Jurkat, Clone E6-1 (cell line): ENCODE measurements around the gene RAPGEF3.

Experiments used
- DNase-seq: peaks from one replicate; pipeline ENCODE4 v3.0.0-alpha.2; 2011; ENCODE audit warnings: low read depth, low spot score
- H3K4me3 ChIP-seq: 2 replicates; pipeline ENCODE4 v1.5.1; 2011; ENCODE audit warnings: mild to moderate bottlenecking, low read length, control low read depth, moderate library complexity

Gene RAPGEF3

GRCh38 chr12:47711448-47711847 is 47.2 kb downstream of the RAPGEF3 start:
- DNase-seq, result no peak
- H3K4me3 ChIP-seq, result no peak overlapping the region

- no peak for DNase-seq
- H3K4me3 ChIP-seq, result no peak overlapping the region
Measured at GRCh38 chr12:47710278-47710677, 48.4 kb downstream of the RAPGEF3 start.

GRCh38 chr12:47709671-47710070 is 49.0 kb downstream of the RAPGEF3 start:
- DNase-seq, result no peak
- no peak overlapping the region for H3K4me3 ChIP-seq

DNA sequence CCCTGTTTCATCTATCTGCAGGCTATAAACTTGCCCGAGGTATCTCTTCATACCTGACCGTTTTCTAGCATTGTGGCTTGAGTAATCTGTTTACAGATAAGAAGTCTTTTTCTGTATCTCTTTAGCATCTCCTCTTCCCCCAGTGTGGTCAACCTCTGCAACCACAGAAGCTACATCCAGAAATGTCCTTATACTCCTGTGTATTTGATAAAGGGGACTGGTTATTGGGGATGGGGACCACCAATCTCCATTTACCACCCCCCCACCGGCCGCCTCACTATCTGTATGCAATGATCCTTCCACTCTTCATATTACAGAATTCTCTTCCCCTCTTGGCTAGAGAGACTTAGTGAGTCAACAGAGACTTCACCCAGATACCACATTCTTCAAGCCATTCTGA is 49.4 kb downstream of the RAPGEF3 start:
- no peak for DNase-seq
- H3K4me3 ChIP-seq, result no peak overlapping the region

DNA sequence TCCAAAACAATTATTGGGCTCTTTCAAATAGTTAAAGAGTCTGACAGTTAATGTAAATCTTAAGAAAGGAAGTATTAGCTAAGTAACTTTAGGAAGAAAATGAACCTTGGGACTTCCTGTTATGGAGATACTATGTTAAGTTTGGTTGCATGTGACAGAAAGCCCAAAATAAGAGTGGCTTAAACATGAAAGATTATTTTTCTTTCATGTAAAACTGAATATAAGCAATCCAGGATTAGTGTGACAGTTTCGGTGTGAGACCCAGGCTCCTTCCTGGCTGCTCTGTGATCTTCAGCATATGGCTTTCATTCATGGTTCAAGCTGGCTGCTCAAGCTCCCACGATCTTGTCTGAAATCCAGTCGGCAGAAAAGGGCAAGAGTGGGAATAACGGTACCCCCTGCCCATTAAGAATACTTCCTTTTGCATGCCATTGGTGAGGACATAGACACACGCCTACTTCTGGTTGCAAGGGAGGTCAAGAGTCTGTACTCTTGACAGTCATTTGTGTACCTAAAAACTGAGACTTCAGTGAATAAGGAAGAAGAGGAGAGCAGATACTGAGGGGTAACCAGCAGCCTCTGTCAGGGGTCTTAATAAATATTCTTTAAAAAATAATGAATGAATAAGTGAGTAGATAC is 50.7 kb downstream of the RAPGEF3 start:
- H3K4me3 ChIP-seq, result no peak overlapping the region

DNA sequence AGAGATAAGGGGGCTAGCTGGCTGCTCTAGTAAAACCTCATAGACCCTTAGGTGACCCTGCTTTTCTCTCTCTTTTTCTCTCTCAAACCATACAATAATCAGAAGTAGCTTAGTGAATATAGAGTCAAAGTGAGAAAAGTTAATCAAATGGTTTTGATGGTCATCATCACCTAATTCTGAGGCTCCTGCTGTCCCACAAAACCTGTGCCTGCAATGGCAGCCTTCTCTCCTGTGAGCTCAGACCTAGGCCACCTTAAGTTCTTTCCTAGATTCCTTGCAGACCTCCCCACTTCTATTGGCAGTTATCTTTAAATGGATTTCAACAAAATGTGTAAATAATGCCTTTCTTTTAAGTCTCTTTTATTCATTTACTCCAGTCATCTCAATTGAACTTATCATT is 51.3 kb downstream of the RAPGEF3 start:
- no peak for DNase-seq
- H3K4me3 ChIP-seq, result no peak overlapping the region

More for the DNA sequence above, 50.7 kb downstream of the RAPGEF3 start:
- no peak for DNase-seq

DNA sequence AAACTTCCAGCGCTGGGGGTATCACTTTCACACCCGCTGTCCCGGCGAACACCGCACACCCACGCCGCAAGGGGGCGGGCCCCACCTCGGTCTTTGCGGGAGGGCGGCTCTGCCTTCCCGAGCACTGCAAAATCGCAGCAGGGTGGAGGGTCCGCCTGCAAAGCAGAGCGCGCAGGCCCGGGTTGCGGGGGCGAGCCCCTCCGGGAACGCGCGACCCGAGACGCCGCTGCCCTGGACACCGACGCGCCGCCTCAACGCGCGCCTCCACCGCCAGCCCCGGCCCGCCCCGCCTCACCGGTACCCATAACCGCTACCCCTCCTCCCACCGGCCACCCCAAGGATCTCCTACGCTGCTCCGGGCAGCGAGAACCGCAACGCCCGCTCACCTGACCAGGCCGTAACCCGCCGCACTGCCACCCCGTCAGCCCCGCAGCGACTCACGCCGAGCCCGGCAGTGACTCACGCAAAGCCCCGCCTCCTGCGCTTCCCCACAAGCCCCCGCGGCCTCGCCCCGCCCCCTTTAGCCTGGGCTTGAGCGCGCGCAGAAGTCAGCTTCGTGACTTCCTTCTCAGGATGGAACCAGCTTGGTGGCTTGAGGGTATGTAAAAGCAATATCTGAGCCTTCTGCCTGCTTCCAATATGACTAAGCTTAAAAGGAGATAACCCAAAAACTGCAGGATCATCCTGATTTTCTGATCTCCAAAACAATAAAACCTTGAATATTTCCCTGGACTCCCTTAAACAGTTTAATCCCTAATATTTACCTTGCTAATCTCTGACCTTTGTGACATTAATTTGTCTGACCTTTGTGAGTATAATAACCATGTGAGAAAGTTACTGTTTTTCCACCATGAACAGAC is 52.9 kb downstream of the RAPGEF3 start, which contains the start of gene RPAP3:
Gene RPAP3 (minus strand): TSS at position 465 of the 860 bp plus-strand sequence. CDS start 3,190 bp downstream, outside the sequence.
- H3K4me3 ChIP-seq, result peak within 1 kb of the TSS; percentile 63
- DNase-seq, result peak; percentile 89

GRCh38 chr12:47705229-47705565 is 53.5 kb downstream of the RAPGEF3 start:
- H3K4me3 ChIP-seq, result peak overlapping the region; percentile 63
- DNase-seq, result no peak

DNA sequence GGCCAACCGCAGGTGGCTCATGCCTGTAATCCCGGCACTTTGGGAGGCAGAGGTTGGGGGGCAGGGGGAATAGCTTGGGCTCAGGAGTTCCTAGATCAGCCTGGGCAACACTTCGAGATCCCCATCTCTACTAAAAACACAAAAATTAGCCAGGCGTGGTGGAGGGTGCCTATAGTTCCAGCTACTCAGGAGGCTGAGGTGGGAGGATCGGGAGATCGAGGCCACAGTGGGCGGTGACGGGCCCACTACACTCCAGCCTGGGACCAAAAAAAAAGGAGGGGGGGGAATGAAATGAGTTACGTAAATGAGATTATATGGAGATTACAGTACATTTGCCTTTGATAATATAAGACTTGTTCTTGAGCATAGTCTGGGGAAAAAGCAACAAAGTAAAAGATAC is 54.0 kb downstream of the RAPGEF3 start:
- no peak for DNase-seq
- H3K4me3 ChIP-seq, result peak overlapping the region; percentile 63

- H3K4me3 ChIP-seq, result no peak overlapping the region
- no peak for DNase-seq
Measured at GRCh38 chr12:47700263-47700662, 58.4 kb downstream of the RAPGEF3 start.

GRCh38 chr12:47698631-47699030 is 60.0 kb downstream of the RAPGEF3 start:
- H3K4me3 ChIP-seq, result no peak overlapping the region
- no peak for DNase-seq

- no peak for DNase-seq
Measured at GRCh38 chr12:47698055-47698454, 60.6 kb downstream of the RAPGEF3 start.

GRCh38 chr12:47689215-47689614 is 69.5 kb downstream of the RAPGEF3 start:
- no peak overlapping the region for H3K4me3 ChIP-seq
- no peak for DNase-seq

More at GRCh38 chr12:47698055-47698454, 60.6 kb downstream of the RAPGEF3 start:
- no peak overlapping the region for H3K4me3 ChIP-seq

DNA sequence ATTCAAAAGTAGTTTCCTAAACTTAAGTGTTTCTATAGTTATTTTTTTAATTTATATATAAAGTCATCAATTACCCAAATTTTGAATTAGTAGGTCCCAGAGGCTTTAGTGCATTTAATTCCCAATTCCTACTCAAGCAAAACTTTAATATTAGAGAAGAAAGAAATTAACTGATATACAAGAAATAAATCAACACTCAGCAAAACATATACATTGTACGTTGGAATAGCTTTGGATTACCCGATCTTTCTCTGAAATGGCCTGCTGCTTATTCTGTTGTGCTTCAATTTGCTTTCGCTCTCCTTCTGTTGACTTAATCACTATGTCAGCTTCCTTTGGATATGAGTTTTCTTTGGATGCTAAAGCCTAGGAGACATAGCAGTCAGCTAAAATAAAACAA is 71.0 kb downstream of the RAPGEF3 start:
- no peak for DNase-seq

DNA sequence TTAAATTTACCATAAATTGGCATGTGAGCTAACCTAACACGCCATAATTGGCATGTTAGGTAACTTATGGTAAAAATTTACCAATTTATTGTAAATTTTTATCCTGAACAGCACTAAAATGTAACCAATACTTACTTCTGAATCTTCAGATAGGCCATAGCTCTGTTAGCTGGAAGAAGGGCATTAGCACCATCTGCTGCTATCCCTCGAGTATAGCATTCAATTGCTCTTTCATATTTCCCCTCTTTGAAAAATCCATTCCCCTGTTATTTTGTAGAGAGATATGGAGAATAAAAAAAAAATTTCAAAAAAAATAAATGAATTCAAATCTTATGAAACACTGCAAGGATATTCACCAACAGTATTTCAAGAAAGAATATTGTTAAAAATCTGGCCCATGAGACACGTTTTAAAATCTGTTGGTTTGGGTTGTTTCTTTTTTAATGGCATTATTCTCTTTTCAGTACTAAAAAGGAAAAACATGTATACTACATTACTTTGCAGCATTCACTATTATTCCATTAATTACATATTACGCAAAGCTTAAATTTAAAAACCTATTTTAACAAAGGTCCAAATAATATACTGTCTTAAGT is 71.9 kb downstream of the RAPGEF3 start:
- no peak for DNase-seq
- H3K4me3 ChIP-seq, result no peak overlapping the region

More for the DNA sequence above, 71.0 kb downstream of the RAPGEF3 start:
- H3K4me3 ChIP-seq, result no peak overlapping the region
